Stimulated activated CD4-positive, alpha-beta T cell treated with anti-CD3 and anti-CD28 coated beads, Interleukin-1b, Interleukin-23, amount 100 ng/mL, for 4 hours (primary cell): ENCODE measurements around the gene METTL15.
"Not testable (repeated sequence)": the region's sequence is repeated elsewhere in the genome, so short reads cannot be mapped to it uniquely, and the experiment has no call there.

Experiments
- DNase-seq, 2 donors: peaks; one replicate each; pipeline ENCODE4 v3.0.0-alpha.2; 2020; ENCODE audit warnings: low read depth in 2 of 2

METTL15 gene

GRCh38 chr11:28110108-28110820, 2.1 kb downstream of the METTL15 start:
- DNase-seq = peak; percentile 24 to 39

GRCh38 chr11:28110821-28111200, 2.6 kb downstream of the METTL15 start:
- DNase-seq = no peak

GRCh38 chr11:28114116-28114515, 5.9 kb downstream of the METTL15 start:
- no peak for DNase-seq

- DNase-seq = no peak
Measured at GRCh38 chr11:28114731-28115130, 6.5 kb downstream of the METTL15 start.

GRCh38 chr11:28117712-28118111, 9.5 kb downstream of the METTL15 start:
- DNase-seq = no peak

- no peak for DNase-seq
Measured at GRCh38 chr11:28123151-28123581, 15.0 kb downstream of the METTL15 start.

GRCh38 chr11:28132548-28132947, 24.4 kb downstream of the METTL15 start:
- DNase-seq = no peak

GRCh38 chr11:28133146-28133545, 25.0 kb downstream of the METTL15 start:
- DNase-seq = no peak

GRCh38 chr11:28136157-28136556, 28.0 kb downstream of the METTL15 start:
- DNase-seq = not testable (repeated sequence)

- no peak for DNase-seq
Measured at GRCh38 chr11:28137366-28137765, 29.2 kb downstream of the METTL15 start.

- DNase-seq = no peak
Measured at GRCh38 chr11:28137832-28138231, 29.6 kb downstream of the METTL15 start.

- DNase-seq = no peak
Measured at GRCh38 chr11:28139841-28140415, 31.7 kb downstream of the METTL15 start.

GRCh38 chr11:28140689-28141455, 32.7 kb downstream of the METTL15 start:
- no peak for DNase-seq

GRCh38 chr11:28142724-28143123, 34.5 kb downstream of the METTL15 start:
- DNase-seq = no peak

- no peak for DNase-seq
Measured at GRCh38 chr11:28144808-28145207, 36.6 kb downstream of the METTL15 start.

- DNase-seq = no peak
Measured at GRCh38 chr11:28146123-28146751, 38.0 kb downstream of the METTL15 start.

- no peak for DNase-seq
Measured at GRCh38 chr11:28152743-28153142, 44.6 kb downstream of the METTL15 start.

GRCh38 chr11:28153586-28153985, 45.4 kb downstream of the METTL15 start:
- DNase-seq = no peak

- DNase-seq = no peak
Measured at GRCh38 chr11:28168718-28169117, 60.5 kb downstream of the METTL15 start.

GRCh38 chr11:28169816-28170215, 61.6 kb downstream of the METTL15 start:
- no peak for DNase-seq

- DNase-seq = no peak
Measured at GRCh38 chr11:28170759-28171158, 62.6 kb downstream of the METTL15 start.

- no peak for DNase-seq
Measured at GRCh38 chr11:28176351-28176750, 68.2 kb downstream of the METTL15 start.
